IPS-15b (cell line): ENCODE measurements around the gene SCUBE2.

ENCODE experiments used
- H3K27me3 ChIP-seq: one replicate; pipeline ENCODE4 v1.6.1; 2013; ENCODE audit warnings: low read length; ENCODE audit not compliant: control insufficient read depth, insufficient read depth
- H3K36me3 ChIP-seq: one replicate; pipeline ENCODE4 v1.6.1; 2013; ENCODE audit warnings: low read length; ENCODE audit not compliant: control insufficient read depth, insufficient read depth
- H3K4me1 ChIP-seq: one replicate; pipeline ENCODE4 v1.6.1; 2013; ENCODE audit warnings: mild to moderate bottlenecking, low read length; ENCODE audit not compliant: control insufficient read depth, insufficient read depth
- H3K4me3 ChIP-seq: one replicate; pipeline ENCODE4 v1.5.1; 2013; ENCODE audit warnings: low read depth, low read length
- H3K9ac ChIP-seq: one replicate; pipeline ENCODE4 v1.6.1; 2013; ENCODE audit warnings: low read depth, mild to moderate bottlenecking, low read length
- H3K9me3 ChIP-seq: one replicate; pipeline ENCODE4 v1.6.1; 2013; ENCODE audit warnings: mild to moderate bottlenecking, low read length; ENCODE audit not compliant: control insufficient read depth, insufficient read depth

SCUBE2 gene

DNA sequence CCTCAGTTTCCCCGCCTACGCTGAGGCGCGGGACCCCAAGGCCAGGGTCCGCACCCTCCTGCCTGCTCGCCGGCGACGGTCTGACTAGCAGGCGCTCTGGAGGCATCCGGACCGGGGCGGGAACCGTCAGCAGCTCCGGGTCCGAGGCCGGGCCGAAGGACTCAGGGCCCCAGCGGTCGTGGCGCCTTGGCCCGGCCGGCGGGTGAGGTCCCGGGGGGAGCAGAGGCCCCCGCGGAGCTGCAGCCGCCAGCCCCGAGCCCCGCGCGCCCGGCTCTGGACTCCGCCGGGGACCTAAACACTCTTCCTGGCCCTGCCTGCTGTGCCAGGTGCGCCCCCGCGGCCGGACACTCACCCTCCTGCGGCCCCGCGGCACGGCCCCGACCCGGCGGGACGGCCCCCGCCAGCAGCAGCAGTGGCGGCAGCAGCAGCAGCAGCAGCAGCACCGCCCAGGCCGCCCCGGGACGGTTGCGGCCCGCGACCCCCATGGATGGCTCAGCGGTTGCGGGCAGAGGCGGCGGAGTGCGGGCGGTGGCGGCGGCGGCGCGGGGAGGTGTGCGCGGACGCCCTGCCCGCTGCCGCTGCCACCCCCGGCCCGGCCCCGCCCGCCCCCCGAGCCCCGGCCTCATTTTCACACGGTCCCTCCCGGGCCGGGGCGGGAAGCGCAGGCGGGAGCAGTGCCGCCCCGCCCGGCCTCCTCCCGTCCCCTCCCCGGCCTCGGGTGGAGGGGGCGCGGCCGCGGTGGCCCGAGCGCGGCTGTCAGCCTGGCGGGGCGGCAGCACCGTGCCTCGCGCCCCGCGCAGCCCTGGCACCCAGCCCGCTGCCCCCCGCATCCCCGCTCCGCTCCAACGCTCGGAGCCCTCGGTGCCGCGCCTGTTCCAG lies at the start of gene SCUBE2:
Gene SCUBE2, minus strand, starts transcription at position 556 of the 879 bp plus-strand sequence. Its CDS starts 71 bp downstream, at position 485.
- H3K36me3 ChIP-seq = no peaks in the 10 kb centered on the region
- H3K9me3 ChIP-seq = no peaks in the 10 kb centered on the region
- H3K9ac ChIP-seq = no peak within 1 kb of the TSS
- peaks cover 4% of the 10 kb centered on the region for H3K4me1 ChIP-seq
- peak within 1 kb of the TSS; percentile 37 for H3K4me3 ChIP-seq
- H3K27me3 ChIP-seq = peaks cover 34% of the 10 kb centered on the region

- Histone ChIP-seq H3K9me3 (no peaks in the 10 kb centered on the region), H3K36me3 (peaks cover 44% of the 10 kb centered on the region), H3K4me3 (no peak overlapping the region), H3K27me3 (no peaks in the 10 kb centered on the region), H3K9ac (no peak overlapping the region), H3K4me1 (peaks cover 9% of the 10 kb centered on the region)
Observed at GRCh38 chr11:9141186-9141585, 49.8 kb upstream of the SCUBE2 start.

DNA sequence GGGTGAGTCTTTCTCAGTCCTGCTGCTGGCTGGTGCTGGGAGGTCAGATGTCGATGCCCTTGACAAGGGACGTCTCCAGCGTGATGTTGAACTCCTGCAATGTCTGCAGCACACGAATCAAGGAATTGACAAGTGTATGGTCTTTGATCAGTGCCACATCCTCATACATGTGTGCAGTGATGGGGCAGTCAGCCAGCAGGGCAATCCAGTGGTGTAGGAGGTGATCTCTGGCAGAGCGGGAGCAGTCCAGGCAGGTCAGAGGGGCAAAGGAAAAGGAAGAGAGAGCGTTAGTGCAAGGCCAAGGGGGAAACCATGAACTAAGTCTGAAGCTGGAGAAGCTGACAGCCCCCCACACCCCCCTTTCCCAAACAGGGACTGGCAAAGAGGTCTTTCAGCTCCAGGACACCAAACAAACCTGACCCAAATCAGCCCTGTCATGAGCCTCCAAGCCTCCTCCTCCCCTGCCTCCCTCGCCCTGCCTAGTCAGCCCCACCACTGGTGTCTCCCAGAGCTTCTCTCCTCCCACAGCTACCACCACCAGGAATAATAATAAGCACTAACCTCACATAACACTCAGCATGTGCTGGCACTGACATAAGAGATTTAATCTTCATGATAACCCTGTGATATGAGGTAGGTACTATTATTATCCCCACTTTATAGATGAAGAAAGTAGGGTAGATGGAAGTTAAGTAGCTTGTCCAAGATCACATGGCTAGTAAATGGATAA lies 48.4 kb upstream of the SCUBE2 start:
- Histone ChIP-seq H3K4me1 (peaks cover 9% of the 10 kb centered on the region), H3K4me3 (no peak overlapping the region), H3K9ac (no peak overlapping the region), H3K27me3 (no peaks in the 10 kb centered on the region), H3K9me3 (no peaks in the 10 kb centered on the region), H3K36me3 (peaks cover 44% of the 10 kb centered on the region)

DNA sequence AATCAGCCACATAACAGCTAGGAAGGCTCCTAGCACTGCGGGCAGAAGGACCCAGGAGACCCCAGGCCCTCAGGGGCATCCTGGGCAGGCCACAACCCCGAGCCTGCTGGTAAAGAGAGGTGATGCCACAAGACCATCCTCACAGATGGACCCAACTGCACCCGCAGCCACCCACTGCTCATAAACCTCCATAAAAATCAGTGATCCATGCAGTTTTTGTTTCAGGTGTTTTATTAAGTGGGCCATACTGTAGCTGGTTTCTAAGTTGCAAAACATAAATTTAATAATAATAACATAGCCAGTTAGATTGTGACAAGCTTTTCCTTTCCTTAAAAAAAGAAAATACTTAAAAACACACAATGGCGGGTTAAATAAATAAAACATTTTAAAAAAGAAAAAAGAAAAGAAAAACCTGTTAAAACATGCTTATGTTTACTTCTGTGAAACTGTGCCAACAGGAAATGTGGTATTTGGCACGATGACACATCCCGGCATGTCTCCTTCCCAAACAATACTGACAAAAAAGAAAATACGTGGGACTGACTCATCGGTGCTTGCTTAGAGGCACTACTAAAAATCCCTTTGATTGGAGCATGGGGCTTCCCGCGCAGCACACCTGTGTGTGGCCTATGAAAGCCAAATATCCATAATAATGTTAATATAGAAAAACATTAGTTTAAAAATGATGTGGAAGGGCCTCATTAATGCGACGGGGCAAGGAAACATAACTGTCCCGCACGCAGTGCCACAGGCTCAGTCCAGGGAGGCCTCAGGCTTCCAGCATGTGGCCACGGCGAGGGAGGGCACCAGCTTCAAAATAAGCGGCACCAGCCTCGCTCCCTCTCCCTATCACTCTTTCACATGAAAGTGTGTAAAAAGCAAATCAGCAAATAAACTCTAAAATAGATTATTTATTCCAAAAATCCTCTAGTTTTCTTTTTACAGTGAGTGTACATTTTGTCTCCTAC lies 47.5 kb upstream of the SCUBE2 start:
- Histone ChIP-seq H3K4me3 (no peak overlapping the region), H3K9ac (no peak overlapping the region), H3K4me1 (peaks cover 9% of the 10 kb centered on the region), H3K9me3 (no peaks in the 10 kb centered on the region), H3K27me3 (no peaks in the 10 kb centered on the region), H3K36me3 (peaks cover 36% of the 10 kb centered on the region)

- no peak overlapping the region for H3K9ac ChIP-seq
- H3K4me1 ChIP-seq = peaks cover 9% of the 10 kb centered on the region
- no peak overlapping the region for H3K4me3 ChIP-seq
- peaks cover 29% of the 10 kb centered on the region for H3K36me3 ChIP-seq
- H3K27me3 ChIP-seq = no peaks in the 10 kb centered on the region
- H3K9me3 ChIP-seq = no peaks in the 10 kb centered on the region
Observed at GRCh38 chr11:9138133-9138453, 46.7 kb upstream of the SCUBE2 start.

DNA sequence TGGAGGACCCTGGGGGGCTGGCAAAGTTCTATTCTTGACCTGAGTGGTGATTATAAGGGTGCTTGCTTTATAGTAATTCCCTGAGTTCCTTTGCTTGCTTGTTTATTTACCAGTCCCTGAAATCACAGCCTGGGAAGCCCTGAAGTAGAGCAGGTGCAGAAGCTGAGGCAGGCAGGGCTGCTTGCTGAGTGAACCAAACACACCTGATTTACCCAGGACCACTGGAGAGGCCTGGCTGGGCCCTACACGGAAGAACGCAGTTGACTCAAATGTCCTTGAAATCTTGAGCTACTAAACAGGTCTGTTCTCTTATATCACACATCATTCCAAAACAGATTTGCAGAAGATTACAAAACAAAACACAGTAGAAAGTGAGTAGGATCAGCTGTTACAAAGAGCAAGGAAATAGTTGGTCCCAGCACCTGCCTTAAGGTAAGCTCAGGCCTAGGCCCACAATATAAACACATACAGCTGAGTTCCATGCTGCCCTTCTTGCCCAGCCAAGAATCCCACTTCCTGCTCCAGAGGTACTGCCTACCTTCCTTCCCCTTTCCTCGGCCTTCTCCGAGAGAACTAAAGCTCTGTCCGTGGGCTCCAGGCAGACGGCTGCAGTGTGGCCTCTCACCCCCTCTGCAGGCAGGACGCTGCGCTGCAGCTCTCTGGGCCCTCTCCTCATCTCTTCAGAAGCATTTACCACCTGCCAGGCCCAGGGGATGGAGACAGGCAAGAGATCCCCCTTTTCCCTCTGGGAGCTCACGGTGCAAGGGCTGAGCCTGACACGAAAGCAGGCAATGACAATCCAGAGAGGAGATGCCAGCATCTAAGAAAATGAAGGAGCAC lies 46.1 kb upstream of the SCUBE2 start:
- Histone ChIP-seq H3K4me1 (peaks cover 9% of the 10 kb centered on the region), H3K27me3 (no peaks in the 10 kb centered on the region), H3K36me3 (peaks cover 24% of the 10 kb centered on the region), H3K9ac (no peak overlapping the region), H3K4me3 (no peak overlapping the region), H3K9me3 (no peaks in the 10 kb centered on the region)

DNA sequence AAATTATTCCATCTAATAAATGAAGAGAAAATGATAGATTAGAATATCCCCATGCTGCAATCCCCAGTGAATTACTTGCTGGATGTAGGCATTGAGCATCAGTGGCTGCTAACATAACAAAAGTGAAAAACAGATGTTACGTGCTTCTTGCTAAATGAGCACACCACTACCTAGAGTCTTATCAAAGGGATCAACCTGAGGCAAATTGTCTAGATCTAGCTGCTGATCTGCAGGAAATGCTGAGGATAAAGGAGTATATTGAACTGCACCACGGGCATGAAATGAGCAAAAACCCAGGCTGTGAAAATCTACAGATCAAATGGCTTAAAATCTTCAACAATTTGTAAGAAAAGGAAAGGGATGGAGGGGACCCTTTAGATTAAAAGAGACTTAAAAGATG lies 45.3 kb upstream of the SCUBE2 start:
- Histone ChIP-seq H3K9ac (no peak overlapping the region), H3K36me3 (peaks cover 16% of the 10 kb centered on the region)

GRCh38 chr11:9133956-9134355 lies 42.6 kb upstream of the SCUBE2 start:
- no peaks in the 10 kb centered on the region for H3K27me3 ChIP-seq
- H3K9me3 ChIP-seq = no peaks in the 10 kb centered on the region
- H3K4me1 ChIP-seq = peaks cover 9% of the 10 kb centered on the region
- H3K4me3 ChIP-seq = no peak overlapping the region
- no peak overlapping the region for H3K9ac ChIP-seq
- peaks cover 8% of the 10 kb centered on the region for H3K36me3 ChIP-seq

More for the DNA sequence above, 45.3 kb upstream of the SCUBE2 start:
- Histone ChIP-seq H3K4me1 (peaks cover 9% of the 10 kb centered on the region), H3K4me3 (no peak overlapping the region), H3K9me3 (no peaks in the 10 kb centered on the region), H3K27me3 (no peaks in the 10 kb centered on the region)

GRCh38 chr11:9132203-9132878 lies 40.9 kb upstream of the SCUBE2 start:
- Histone ChIP-seq H3K9me3 (no peaks in the 10 kb centered on the region), H3K4me3 (no peak overlapping the region), H3K27me3 (no peaks in the 10 kb centered on the region), H3K9ac (no peak overlapping the region), H3K36me3 (peaks cover 5% of the 10 kb centered on the region), H3K4me1 (no peaks in the 10 kb centered on the region)

DNA sequence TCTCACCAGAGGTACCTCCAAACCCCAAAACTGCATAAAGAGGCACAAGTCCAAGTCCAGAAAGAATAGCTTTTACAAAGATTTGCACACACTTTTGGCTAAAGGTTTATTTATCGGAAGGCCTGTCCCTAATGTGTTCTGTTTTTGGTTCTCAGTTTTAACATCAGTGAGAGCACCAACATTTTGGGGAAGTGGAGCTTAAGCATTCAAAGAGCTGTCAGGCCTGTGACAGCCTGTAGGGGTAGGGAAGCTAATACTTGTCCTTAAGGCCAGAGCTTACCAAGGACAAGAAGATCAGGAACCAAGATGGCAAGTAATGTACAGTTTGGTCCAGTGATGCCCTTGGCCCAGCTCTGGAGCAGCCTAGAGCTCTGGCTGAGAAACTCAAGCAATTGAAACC lies 38.9 kb upstream of the SCUBE2 start:
- Histone ChIP-seq H3K4me3 (no peak overlapping the region), H3K9me3 (no peaks in the 10 kb centered on the region), H3K27me3 (no peaks in the 10 kb centered on the region), H3K36me3 (no peaks in the 10 kb centered on the region), H3K9ac (no peak overlapping the region), H3K4me1 (no peaks in the 10 kb centered on the region)
